ENCODE data around the gene CDHR3.

DNA sequence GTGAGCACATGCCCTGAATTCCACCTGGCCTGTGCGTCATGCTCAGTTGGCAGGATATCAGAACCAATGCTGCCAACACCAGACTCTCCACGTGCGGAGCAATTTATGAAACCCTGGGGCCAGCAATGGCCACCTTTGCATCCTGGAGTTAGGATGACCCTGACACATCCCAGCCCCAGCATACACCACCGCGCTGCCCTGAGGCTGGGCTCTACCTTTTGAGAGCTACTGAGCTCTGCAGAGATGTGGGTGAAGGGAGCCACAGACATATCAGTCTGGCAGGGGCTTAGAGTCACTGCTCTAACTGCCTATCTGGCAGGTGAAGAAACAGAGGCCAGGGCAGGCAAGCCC lies 107.1 kb downstream of the CDHR3 start:
- TF ChIP-seq, protein P1, sequence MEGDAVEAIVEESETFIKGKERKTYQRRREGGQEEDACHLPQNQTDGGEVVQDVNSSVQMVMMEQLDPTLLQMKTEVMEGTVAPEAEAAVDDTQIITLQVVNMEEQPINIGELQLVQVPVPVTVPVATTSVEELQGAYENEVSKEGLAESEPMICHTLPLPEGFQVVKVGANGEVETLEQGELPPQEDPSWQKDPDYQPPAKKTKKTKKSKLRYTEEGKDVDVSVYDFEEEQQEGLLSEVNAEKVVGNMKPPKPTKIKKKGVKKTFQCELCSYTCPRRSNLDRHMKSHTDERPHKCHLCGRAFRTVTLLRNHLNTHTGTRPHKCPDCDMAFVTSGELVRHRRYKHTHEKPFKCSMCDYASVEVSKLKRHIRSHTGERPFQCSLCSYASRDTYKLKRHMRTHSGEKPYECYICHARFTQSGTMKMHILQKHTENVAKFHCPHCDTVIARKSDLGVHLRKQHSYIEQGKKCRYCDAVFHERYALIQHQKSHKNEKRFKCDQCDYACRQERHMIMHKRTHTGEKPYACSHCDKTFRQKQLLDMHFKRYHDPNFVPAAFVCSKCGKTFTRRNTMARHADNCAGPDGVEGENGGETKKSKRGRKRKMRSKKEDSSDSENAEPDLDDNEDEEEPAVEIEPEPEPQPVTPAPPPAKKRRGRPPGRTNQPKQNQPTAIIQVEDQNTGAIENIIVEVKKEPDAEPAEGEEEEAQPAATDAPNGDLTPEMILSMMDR (IDR thresholded peaks at IDR 0.05), result no peak
- TF ChIP-seq JUNB (IDR thresholded peaks at IDR 0.05) (no peak), CHD2 (IDR thresholded peaks at IDR 0.05; ENCODE audit: low read length, partially characterized antibody) (no peak), ZFP36 (IDR thresholded peaks at IDR 0.05; ENCODE audit: borderline replicate concordance, partially characterized antibody) (no peak), ESRRA (IDR thresholded peaks at IDR 0.05; ENCODE audit: borderline replicate concordance, low read length) (no peak), MAFK (IDR thresholded peaks at IDR 0.05; ENCODE audit: partially characterized antibody) (no peak), HDAC2 (IDR thresholded peaks at IDR 0.05) (no peak), SMC3 (IDR thresholded peaks at IDR 0.05) (no peak), POLR2A (IDR thresholded peaks at IDR 0.05; ENCODE audit: low read length) (no peak), POLR2AphosphoS2 (conservative IDR thresholded peaks at IDR 0.05; ENCODE audit: low read length) (no peak)
- TF ChIP-seq, protein P2, sequence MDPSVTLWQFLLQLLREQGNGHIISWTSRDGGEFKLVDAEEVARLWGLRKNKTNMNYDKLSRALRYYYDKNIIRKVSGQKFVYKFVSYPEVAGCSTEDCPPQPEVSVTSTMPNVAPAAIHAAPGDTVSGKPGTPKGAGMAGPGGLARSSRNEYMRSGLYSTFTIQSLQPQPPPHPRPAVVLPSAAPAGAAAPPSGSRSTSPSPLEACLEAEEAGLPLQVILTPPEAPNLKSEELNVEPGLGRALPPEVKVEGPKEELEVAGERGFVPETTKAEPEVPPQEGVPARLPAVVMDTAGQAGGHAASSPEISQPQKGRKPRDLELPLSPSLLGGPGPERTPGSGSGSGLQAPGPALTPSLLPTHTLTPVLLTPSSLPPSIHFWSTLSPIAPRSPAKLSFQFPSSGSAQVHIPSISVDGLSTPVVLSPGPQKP (IDR thresholded peaks at IDR 0.05; ENCODE audit: low read depth, low read length), result no peak
